MM.1S (cell line): ENCODE results near the gene ADARB2.

ENCODE experiments used
- DNase-seq: peaks from one replicate; pipeline ENCODE4 v3.0.0-alpha.2; 2015
- H2AFZ ChIP-seq: fragments of 300-600 bp; sonication (generic); 2 replicates; pipeline ENCODE4 v1.6.0; 2016; ENCODE audit warnings: antibody characterized with exemption, low read length
- H3F3A ChIP-seq: fragments of 300-600 bp; sonication (generic); 2 replicates; pipeline ENCODE4 v1.6.1; 2016; ENCODE audit warnings: mild to moderate bottlenecking, antibody characterized with exemption, low read length, moderate library complexity, mixed read lengths; ENCODE audit not compliant: insufficient read depth
- H3K27ac ChIP-seq: fragments of 300-600 bp; sonication (generic); 2 replicates; pipeline ENCODE4 v1.5.1; 2016; ENCODE audit warnings: mild to moderate bottlenecking, low read length
- H3K27me3 ChIP-seq: fragments of 300-600 bp; sonication (generic); replicated peaks from 2 replicates; pipeline ENCODE4 v1.6.0; 2016; ENCODE audit warnings: low read length; ENCODE audit not compliant: insufficient read depth
- H3K36me3 ChIP-seq: fragments of 300-600 bp; sonication (generic); replicated peaks from 2 replicates; pipeline ENCODE4 v1.6.1; 2016; ENCODE audit warnings: mild to moderate bottlenecking, low read length, mixed read lengths; ENCODE audit not compliant: insufficient read depth
- H3K4me1 ChIP-seq: fragments of 300-600 bp; sonication (generic); 2 replicates; pipeline ENCODE4 v1.6.1; 2016; ENCODE audit warnings: low read length, mixed read lengths
- H3K4me2 ChIP-seq: fragments of 300-600 bp; sonication (generic); 2 replicates; pipeline ENCODE4 v1.6.0; 2016; ENCODE audit warnings: low read depth, low read length
- H3K4me3 ChIP-seq: fragments of 300-600 bp; sonication (generic); 2 replicates; pipeline ENCODE4 v1.5.1; 2016; ENCODE audit warnings: low read length, mixed read lengths
- H3K79me2 ChIP-seq: fragments of 300-600 bp; sonication (generic); 2 replicates; pipeline ENCODE4 v1.6.1; 2016; ENCODE audit warnings: mixed run types, low read length, mixed read lengths
- H3K9ac ChIP-seq: fragments of 300-600 bp; sonication (generic); 2 replicates; pipeline ENCODE4 v1.6.1; 2016; ENCODE audit warnings: low read length, mixed read lengths
- H3K9me2 ChIP-seq: fragments of 300-600 bp; sonication (generic); replicated peaks from 2 replicates; pipeline ENCODE4 v1.6.1; 2016; ENCODE audit warnings: mild to moderate bottlenecking, low read length, mixed read lengths; ENCODE audit not compliant: insufficient read depth
- H3K9me3 ChIP-seq: fragments of 300-600 bp; sonication (generic); replicated peaks from 2 replicates; pipeline ENCODE4 v1.6.1; 2016; ENCODE audit warnings: mild to moderate bottlenecking, low read length, mixed read lengths; ENCODE audit not compliant: insufficient read depth
- H4K20me1 ChIP-seq: fragments of 300-600 bp; sonication (generic); 2 replicates; pipeline ENCODE4 v1.6.1; 2016; ENCODE audit warnings: mild to moderate bottlenecking, low read length, moderate library complexity, mixed read lengths; ENCODE audit not compliant: insufficient read depth
- CTCF ChIP-seq: fragments of 300-600 bp; sonication (generic); IDR thresholded peaks from 2 replicates; pipeline ENCODE4 v1.5.1; 2016; ENCODE audit warnings: antibody characterized with exemption, low read length, mixed read lengths
- EZH2 ChIP-seq: fragments of 300-600 bp; sonication (generic); optimal IDR thresholded peaks from 2 replicates; pipeline ENCODE3; 2017; ENCODE audit warnings: low read depth, mild to moderate bottlenecking, antibody characterized with exemption, low read length, mixed read lengths
- EZH2phosphoT487 ChIP-seq: fragments of 300-600 bp; sonication (generic); IDR thresholded peaks from 2 replicates; pipeline ENCODE4 v1.6.1; 2018; ENCODE audit warnings: antibody characterized with exemption, low read length

Gene ADARB2

GRCh38 chr10:1413256-1413655, 324.1 kb downstream of the ADARB2 start:
- no peaks in the 10 kb centered on the region for H3K4me1 ChIP-seq

DNA sequence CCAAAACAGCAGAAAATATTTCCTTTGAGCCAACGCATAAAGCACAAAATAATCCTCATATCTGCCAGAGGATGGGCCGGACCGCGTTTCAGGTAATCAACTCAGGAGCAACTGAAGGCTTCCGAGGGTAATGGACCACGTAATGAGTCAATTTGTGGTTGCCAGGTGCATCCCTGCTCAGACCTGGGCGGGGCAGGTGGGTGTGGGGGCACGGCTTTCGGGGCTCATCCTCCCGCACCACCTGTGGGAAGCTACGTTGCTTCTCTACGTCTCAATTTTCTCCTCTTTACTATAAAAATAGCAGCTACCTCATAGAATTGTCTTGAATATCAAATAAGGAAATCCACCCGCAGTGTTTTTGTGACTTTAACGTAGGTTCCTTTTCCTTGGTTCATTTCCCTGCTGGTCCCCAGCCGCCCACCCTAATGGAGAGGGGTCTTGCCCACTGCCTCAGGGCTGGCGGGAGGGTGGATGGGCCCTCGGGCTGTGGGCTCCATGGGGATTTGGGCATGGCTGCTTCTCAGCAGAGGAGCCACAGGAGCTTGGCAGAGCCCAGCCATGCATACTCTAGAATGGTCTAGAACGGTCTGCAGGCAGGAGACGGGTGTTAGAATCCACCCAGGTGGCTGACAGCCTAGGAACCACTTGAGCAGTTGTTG, 324.7 kb downstream of the ADARB2 start:
- H3K79me2 ChIP-seq: no peaks in the 10 kb centered on the region
- H3K9ac ChIP-seq: no peak overlapping the region
- no peaks in the 10 kb centered on the region for H4K20me1 ChIP-seq
- H3K4me1 ChIP-seq: no peaks in the 10 kb centered on the region
- no peaks in the 10 kb centered on the region for H3K36me3 ChIP-seq
- TF ChIP-seq CTCF (no peak), EZH2 (no peak), EZH2phosphoT487 (no peak)
- H3K27ac ChIP-seq: no peak overlapping the region
- peaks cover 17% of the 10 kb centered on the region; the same call in 1 of the 2 replicates for H3K27me3 ChIP-seq
- DNase-seq: no peak
- no peaks in the 10 kb centered on the region for H3K9me2 ChIP-seq
- H3K4me2 ChIP-seq: no peak overlapping the region
- no peak overlapping the region for H3K4me3 ChIP-seq
- H3K9me3 ChIP-seq: no peaks in the 10 kb centered on the region
- H3F3A ChIP-seq: no peaks in the 10 kb centered on the region
- H2AFZ ChIP-seq: no peak overlapping the region

More at GRCh38 chr10:1413256-1413655, 324.1 kb downstream of the ADARB2 start:
- Histone ChIP-seq H3K79me2 (no peaks in the 10 kb centered on the region), H3K4me3 (no peak overlapping the region), H3K36me3 (no peaks in the 10 kb centered on the region), H3K9me3 (no peaks in the 10 kb centered on the region), H3K27ac (no peak overlapping the region), H3F3A (no peaks in the 10 kb centered on the region), H3K4me2 (no peak overlapping the region), H4K20me1 (no peaks in the 10 kb centered on the region), H3K9me2 (no peaks in the 10 kb centered on the region), H2AFZ (no peak overlapping the region), H3K27me3 (peaks cover 17% of the 10 kb centered on the region; the same call in 1 of the 2 replicates), H3K9ac (no peak overlapping the region)
- no peak for TF ChIP-seq EZH2phosphoT487
- TF ChIP-seq EZH2: no peak
- no peak for TF ChIP-seq CTCF
- no peak for DNase-seq

DNA sequence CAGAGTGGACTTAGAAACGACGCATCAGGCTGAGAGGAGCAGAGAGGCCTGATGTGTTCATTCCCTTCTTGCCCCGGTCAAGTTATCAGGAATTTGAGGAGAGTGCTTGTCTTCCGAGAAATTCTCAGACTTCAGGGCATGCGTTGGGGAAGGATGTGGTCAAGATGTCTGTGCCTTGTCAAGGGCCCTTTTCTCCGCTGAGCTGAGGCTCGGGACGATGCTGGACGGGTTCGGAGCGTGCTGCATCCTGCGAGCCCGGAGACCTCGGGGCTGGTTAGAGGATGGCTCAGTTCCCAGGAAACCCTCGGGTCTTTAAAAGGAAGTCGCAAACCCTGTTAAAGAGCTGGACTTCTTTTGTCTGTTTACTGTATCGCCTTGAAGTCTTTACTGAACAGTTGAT, 325.4 kb downstream of the ADARB2 start:
- H3K27me3 ChIP-seq: peaks cover 17% of the 10 kb centered on the region; the same call in 1 of the 2 replicates
- H3K36me3 ChIP-seq: no peaks in the 10 kb centered on the region
- H2AFZ ChIP-seq: no peak overlapping the region
- H3K9me3 ChIP-seq: no peaks in the 10 kb centered on the region
- no peak for TF ChIP-seq EZH2
- no peak for TF ChIP-seq CTCF
- TF ChIP-seq EZH2phosphoT487: no peak
- H3K4me3 ChIP-seq: no peak overlapping the region
- no peaks in the 10 kb centered on the region for H3F3A ChIP-seq
- no peaks in the 10 kb centered on the region for H3K9me2 ChIP-seq
- H3K4me2 ChIP-seq: no peak overlapping the region
- no peaks in the 10 kb centered on the region for H3K79me2 ChIP-seq
- H3K9ac ChIP-seq: no peak overlapping the region
- no peak for DNase-seq
- H3K27ac ChIP-seq: no peak overlapping the region
- no peaks in the 10 kb centered on the region for H3K4me1 ChIP-seq
- no peaks in the 10 kb centered on the region for H4K20me1 ChIP-seq
